Endothelial cell of umbilical vein (primary cell): ENCODE results near the gene TDRD9. TPM values are rescaled to one million over a fixed set of nuclear protein-coding genes. Genes with fewer than 3 reads are reported as not detected.

Source experiments
- BruUV-seq: library from RNA; stranded (reverse); fragments of 400-500 nt; replicated peaks from 2 replicates; lab custom pipeline; 2021; lab: Mats Ljungman, UMichigan
- CTCF ChIA-PET: fragments of 300-600, 350-600 bp; sonication (Branson Sonifier 250); formaldehyde crosslinking; loops from one replicate; lab custom pipeline; 2021; ENCODE audit warnings: antibody characterized with exemption, inconsistent platforms; lab: Charles Lee
- POLR2A ChIA-PET: fragments of 300-600, 350-600 bp; sonication (Branson Sonifier 250); formaldehyde crosslinking; loops from one replicate; lab custom pipeline; 2021; ENCODE audit warnings: antibody characterized with exemption, inconsistent platforms; lab: Charles Lee
- DNase-seq: peaks from one replicate; pipeline ENCODE4 v3.0.0-alpha.2; 2011; ENCODE audit warnings: low read depth, low spot score
- FAIRE-seq: peaks from 2 replicates; lab custom pipeline; 2011; peaks lifted over from hg19 to GRCh38; lab: Jason Lieb, UNC
- H2AFZ ChIP-seq: 2 replicates; pipeline ENCODE4 v1.6.0; 2012; ENCODE audit warnings: low read depth, low read length, control low read depth, inconsistent platforms
- H3K27ac ChIP-seq: 2 replicates; pipeline ENCODE4 v1.5.1; 2011; ENCODE audit warnings: low read depth, mild to moderate bottlenecking, control low read depth, low read length, moderate library complexity; ENCODE audit not compliant: insufficient read depth
- H3K27me3 ChIP-seq, 2 experiments: 2 replicates each; pipeline versions ENCODE4 v1.6.0 to v1.6.1; 2011; ENCODE audit warnings: low read length in 2 of 2, mixed read lengths in 1 of 2; ENCODE audit not compliant: control insufficient read depth in 2 of 2, insufficient read depth in 2 of 2
- H3K36me3 ChIP-seq, 2 experiments: 2 replicates in 1 of 2; 3 replicates in 1 of 2; pipeline ENCODE4 v1.5.1; 2011; ENCODE audit warnings: low read length in 2 of 2, mild to moderate bottlenecking in 1 of 2, moderate library complexity in 1 of 2; ENCODE audit not compliant: control insufficient read depth in 2 of 2, insufficient read depth in 2 of 2; ENCODE audit errors: extremely low read depth in 1 of 2
- H3K4me1 ChIP-seq: 3 replicates; pipeline ENCODE4 v1.5.1; 2011; ENCODE audit warnings: mild to moderate bottlenecking, low read length; ENCODE audit not compliant: control insufficient read depth, insufficient read depth; ENCODE audit errors: extremely low read depth
- H3K4me2 ChIP-seq: 2 replicates; pipeline ENCODE4 v1.6.1; 2011; ENCODE audit warnings: low read length, control low read depth, mixed read lengths; ENCODE audit not compliant: insufficient read depth
- H3K4me3 ChIP-seq, 3 experiments: fragments of 200-600 bp in 1 of 3; sonication (generic), shearing (Covaris generic) in 1 of 3; replicated peaks in 1 of 3; 2 replicates each; pipeline ENCODE4 v1.5.1; 2011 to 2016; ENCODE audit warnings: control low read depth in 3 of 3, low read length in 3 of 3, mild to moderate bottlenecking in 2 of 3, inconsistent platforms in 1 of 3, low read depth in 1 of 3, moderate library complexity in 1 of 3; ENCODE audit not compliant: insufficient read depth in 1 of 3
- H3K79me2 ChIP-seq: 2 replicates; pipeline ENCODE4 v1.6.0; 2012; ENCODE audit warnings: low read length, inconsistent platforms; ENCODE audit not compliant: control insufficient read depth, insufficient read depth
- H3K9ac ChIP-seq: replicated peaks from 2 replicates; pipeline ENCODE3; 2011; ENCODE audit warnings: low read length, control low read depth; ENCODE audit not compliant: insufficient read depth; ENCODE audit errors: extremely low read depth
- H3K9me1 ChIP-seq: replicated peaks from 3 replicates; pipeline ENCODE4 v1.6.0; 2011; ENCODE audit warnings: mild to moderate bottlenecking, low read length; ENCODE audit not compliant: control insufficient read depth, insufficient read depth; ENCODE audit errors: extremely low read depth
- H3K9me3 ChIP-seq: replicated peaks from 2 replicates; pipeline ENCODE4 v1.5.1; 2012; ENCODE audit warnings: low read length, inconsistent platforms; ENCODE audit not compliant: control insufficient read depth, insufficient read depth
- H4K20me1 ChIP-seq: replicated peaks from 2 replicates; pipeline ENCODE3; 2011; ENCODE audit warnings: mild to moderate bottlenecking, low read length; ENCODE audit not compliant: control insufficient read depth, insufficient read depth; ENCODE audit errors: extremely low read depth
- EZH2 ChIP-seq: IDR thresholded peaks from 2 replicates; pipeline ENCODE4 v1.6.1; 2012; ENCODE audit warnings: borderline replicate concordance, low read depth, mild to moderate bottlenecking, moderate library complexity, low read length, inconsistent platforms; ENCODE audit not compliant: severe bottlenecking
- FOS ChIP-seq: IDR thresholded peaks from 2 replicates; pipeline ENCODE4 v1.6.1; 2011; ENCODE audit warnings: mild to moderate bottlenecking, low read length, moderate library complexity, borderline replicate concordance; ENCODE audit not compliant: insufficient read depth
- GATA2 ChIP-seq: IDR thresholded peaks from 2 replicates; pipeline ENCODE4 v1.7.0; 2011; ENCODE audit warnings: low read depth, mild to moderate bottlenecking, moderate library complexity, mixed read lengths, low read length; ENCODE audit not compliant: insufficient read length, insufficient read depth
- JUN ChIP-seq: IDR thresholded peaks from 2 replicates; pipeline ENCODE4 v1.6.1; 2011; ENCODE audit warnings: borderline replicate concordance, low read depth; ENCODE audit not compliant: insufficient read length, insufficient read depth
- MYC ChIP-seq: IDR thresholded peaks from one replicate; pipeline ENCODE4 v1.6.1; 2011; ENCODE audit warnings: mild to moderate bottlenecking, low read depth, low read length
- POLR2A ChIP-seq: IDR thresholded peaks from 2 replicates; pipeline ENCODE4 v1.6.1; 2012; ENCODE audit warnings: low read depth, mild to moderate bottlenecking, control low read depth, low read length
- POLR2AphosphoS5 ChIP-seq: IDR thresholded peaks from 2 replicates; pipeline ENCODE4 v1.6.1; 2012; ENCODE audit warnings: low read depth, mild to moderate bottlenecking, control low read depth, low read length, moderate library complexity; ENCODE audit not compliant: insufficient read depth
- dilution Hi-C: fragments of 300-500 bp; cut with MboI; formaldehyde crosslinking; loops from one replicate; pipeline ENCODE4 v1.15.0; 2019; ENCODE audit warnings: low sequenced_read_pairs; ENCODE audit not compliant: extremely low pct_ligation_motif_present
- intact Hi-C: fragments of 100-400 bp; cut with micrococcal nuclease; formaldehyde crosslinking; loops from one replicate; pipeline ENCODE4 v1.10.0; 2022
- polyA plus RNA-seq, 4 experiments: library from polyadenylated mRNA; depleted of rRNA in 3 of 4; stranded (reverse) in 3 of 4; unstranded in 1 of 4; fragments of >200 nt; gene quantifications; 2 replicates each; pipeline versions ENCODE4 v1.2.1 to v1.2.3, GENCODE V29; 2011 to 2012; ENCODE audit warnings: missing spikeins in 1 of 4
- total RNA-seq: library from RNA; stranded (reverse); gene quantifications from 2 replicates; pipeline ENCODE4 v1.2.3, GENCODE V29; 2021
- TF ChIP-seq, protein P1 (sequence below), 2 donors: IDR thresholded peaks; 1 replicate in 1 of 2; 2 replicates in 1 of 2; pipeline ENCODE4 v1.5.1; 2011; ENCODE audit warnings: low read length in 2 of 2, mild to moderate bottlenecking in 2 of 2, moderate library complexity in 2 of 2, control low read depth in 1 of 2, inconsistent platforms in 1 of 2, low read depth in 1 of 2; ENCODE audit not compliant: insufficient read depth in 1 of 2; ENCODE audit errors: extremely low read depth in 1 of 2
- TF ChIP-seq, protein P2 (sequence below): IDR thresholded peaks from 2 replicates; pipeline ENCODE4 v1.6.1; 2011; ENCODE audit not compliant: insufficient read depth, insufficient read length

TDRD9 gene
- total and polyA plus RNA-seq, 2 donors (not counting 3 experiments of a cell fraction or from before 2014, with no cell fraction given) = 0.52 to 1.4 TPM

- H3K9ac ChIP-seq = no peak overlapping the region
Observed at GRCh38 chr14:103989034-103989433, 60.8 kb downstream of the TDRD9 start.

More at GRCh38 chr14:103989034-103989433, 60.8 kb downstream of the TDRD9 start:
- DNase-seq (no peak), FAIRE-seq (no peak)
- dilution Hi-C loops = no loop called here
- no peaks in the 10 kb centered on the region for H3K9me3 ChIP-seq
- H3K27me3 ChIP-seq = peaks cover 3 to 5% of the 10 kb centered on the region in 2 experiments
- no peaks in the 10 kb centered on the region for H3K4me1 ChIP-seq
- no peaks in the 10 kb centered on the region for H3K79me2 ChIP-seq
- no TSS peak for BruUV-seq
- no peak overlapping the region for H3K27ac ChIP-seq
- intact Hi-C loops = no loop called here
- no peak overlapping the region for H2AFZ ChIP-seq
- TF ChIP-seq, protein P1, sequence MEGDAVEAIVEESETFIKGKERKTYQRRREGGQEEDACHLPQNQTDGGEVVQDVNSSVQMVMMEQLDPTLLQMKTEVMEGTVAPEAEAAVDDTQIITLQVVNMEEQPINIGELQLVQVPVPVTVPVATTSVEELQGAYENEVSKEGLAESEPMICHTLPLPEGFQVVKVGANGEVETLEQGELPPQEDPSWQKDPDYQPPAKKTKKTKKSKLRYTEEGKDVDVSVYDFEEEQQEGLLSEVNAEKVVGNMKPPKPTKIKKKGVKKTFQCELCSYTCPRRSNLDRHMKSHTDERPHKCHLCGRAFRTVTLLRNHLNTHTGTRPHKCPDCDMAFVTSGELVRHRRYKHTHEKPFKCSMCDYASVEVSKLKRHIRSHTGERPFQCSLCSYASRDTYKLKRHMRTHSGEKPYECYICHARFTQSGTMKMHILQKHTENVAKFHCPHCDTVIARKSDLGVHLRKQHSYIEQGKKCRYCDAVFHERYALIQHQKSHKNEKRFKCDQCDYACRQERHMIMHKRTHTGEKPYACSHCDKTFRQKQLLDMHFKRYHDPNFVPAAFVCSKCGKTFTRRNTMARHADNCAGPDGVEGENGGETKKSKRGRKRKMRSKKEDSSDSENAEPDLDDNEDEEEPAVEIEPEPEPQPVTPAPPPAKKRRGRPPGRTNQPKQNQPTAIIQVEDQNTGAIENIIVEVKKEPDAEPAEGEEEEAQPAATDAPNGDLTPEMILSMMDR (IDR thresholded peaks at IDR 0.05; ENCODE audit: extremely low read depth in 1 of 2, insufficient read depth in 1 of 2, low read depth in 1 of 2, low read length in 2 of 2) = no peak
- TF ChIP-seq MYC (no peak), FOS (no peak), GATA2 (no peak), JUN (no peak), POLR2A (no peak), POLR2AphosphoS5 (no peak), EZH2 (no peak)
- TF ChIP-seq, protein P2, sequence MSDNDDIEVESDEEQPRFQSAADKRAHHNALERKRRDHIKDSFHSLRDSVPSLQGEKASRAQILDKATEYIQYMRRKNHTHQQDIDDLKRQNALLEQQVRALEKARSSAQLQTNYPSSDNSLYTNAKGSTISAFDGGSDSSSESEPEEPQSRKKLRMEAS = no peak
- CTCF ChIA-PET = interaction anchor here (0.9 to 1.3 kb wide), 3 partner anchors 28 to 181 kb away, joined by 3 to 5 read pairs (median 4); no protein-coding TSS in a partner anchor
- no peak overlapping the region for H3K4me2 ChIP-seq
- H3K36me3 ChIP-seq = no peaks in the 10 kb centered on the region
- no peak overlapping the region for H3K4me3 ChIP-seq
- POLR2A ChIA-PET = no interaction called here
- no peaks in the 10 kb centered on the region for H4K20me1 ChIP-seq
- no peaks in the 10 kb centered on the region for H3K9me1 ChIP-seq
